ENCODE results near the gene ULK4.
"Not testable (repeated sequence)": the region's sequence is repeated elsewhere in the genome, so short reads cannot be mapped to it uniquely, and the experiment has no call there.

The ULK4 gene

DNA sequence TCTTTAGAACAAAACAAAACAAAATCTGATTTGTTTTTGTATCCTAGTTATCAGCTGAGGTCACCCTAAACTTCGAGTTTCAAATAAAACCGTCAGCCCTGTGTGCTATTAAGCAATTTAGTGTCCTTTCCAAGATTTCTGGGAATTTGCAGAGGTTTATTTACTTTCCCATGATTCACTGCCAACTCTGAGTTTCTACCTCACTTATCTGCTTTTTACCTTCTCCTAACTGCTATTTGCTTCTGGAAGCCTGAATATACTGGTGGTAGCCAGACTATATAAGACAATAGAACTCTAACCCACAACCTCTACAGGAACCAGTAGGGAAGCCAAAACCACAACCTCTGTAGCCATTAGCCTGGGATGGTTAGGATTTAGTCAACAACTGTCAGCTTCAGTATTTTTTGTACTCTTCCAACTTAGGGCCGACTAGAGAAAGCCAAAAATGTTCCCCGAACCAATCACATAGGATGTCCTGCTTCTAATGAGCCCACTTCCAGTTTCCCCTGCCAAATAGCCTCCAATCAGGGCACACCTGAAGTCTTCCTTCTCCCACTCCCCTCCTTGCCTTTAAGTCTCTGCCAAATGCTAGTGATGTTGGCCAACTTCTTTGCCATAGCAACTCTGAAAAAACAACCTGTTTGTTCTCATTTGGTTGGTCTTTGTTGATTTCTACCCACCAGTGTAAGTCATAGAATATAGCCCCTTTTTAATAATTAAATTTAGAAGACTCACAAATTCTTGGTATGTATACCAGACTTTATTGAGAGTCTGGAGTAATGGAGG is 273.1 kb downstream of the ULK4 start:
- DNase-seq (ENCODE audit: low spot score): peak; percentile 16

DNA sequence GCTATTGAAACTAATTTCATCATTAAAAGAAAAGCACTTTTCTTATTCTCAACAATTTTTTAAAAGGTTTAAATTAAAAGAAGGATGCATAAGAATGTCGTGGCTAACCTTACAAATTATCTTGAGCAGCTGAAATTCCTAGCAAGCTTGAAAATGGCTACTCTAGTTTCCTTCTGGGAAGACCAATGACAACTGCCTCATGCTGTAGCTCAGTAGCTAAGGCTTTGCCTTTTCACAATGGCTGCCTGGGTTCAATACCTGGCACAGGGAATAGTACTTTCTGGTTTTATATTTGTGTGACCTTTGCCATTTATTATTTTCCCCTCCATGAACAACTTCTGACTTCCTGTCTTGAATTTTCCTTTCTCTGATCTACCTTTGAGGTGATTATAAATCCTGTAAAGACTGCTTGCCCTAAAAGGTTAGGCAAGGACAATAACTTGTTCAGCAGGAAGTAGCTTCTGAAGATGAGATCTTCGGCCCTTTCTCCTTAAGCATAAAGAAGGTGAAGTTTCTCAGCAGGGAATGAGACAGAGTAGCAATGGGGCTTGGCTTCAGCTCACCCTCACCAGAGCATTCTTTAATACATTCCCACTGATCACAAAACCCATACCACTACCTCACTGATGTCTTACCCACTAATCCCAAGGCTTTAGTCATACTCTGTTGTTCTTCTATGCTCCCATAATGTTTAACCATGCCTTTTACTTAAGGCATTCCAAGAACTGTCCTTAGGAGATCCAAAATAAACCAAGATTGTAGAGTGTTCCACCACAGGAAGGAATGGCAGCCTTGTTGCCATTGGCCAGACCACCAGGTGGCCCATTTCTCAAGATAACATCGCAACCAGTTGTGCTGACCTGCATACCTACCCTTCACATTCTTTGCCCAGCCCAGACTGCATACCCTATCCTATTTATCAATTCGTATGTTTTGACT is 276.8 kb downstream of the ULK4 start:
- no peak for DNase-seq (ENCODE audit: low spot score)

DNA sequence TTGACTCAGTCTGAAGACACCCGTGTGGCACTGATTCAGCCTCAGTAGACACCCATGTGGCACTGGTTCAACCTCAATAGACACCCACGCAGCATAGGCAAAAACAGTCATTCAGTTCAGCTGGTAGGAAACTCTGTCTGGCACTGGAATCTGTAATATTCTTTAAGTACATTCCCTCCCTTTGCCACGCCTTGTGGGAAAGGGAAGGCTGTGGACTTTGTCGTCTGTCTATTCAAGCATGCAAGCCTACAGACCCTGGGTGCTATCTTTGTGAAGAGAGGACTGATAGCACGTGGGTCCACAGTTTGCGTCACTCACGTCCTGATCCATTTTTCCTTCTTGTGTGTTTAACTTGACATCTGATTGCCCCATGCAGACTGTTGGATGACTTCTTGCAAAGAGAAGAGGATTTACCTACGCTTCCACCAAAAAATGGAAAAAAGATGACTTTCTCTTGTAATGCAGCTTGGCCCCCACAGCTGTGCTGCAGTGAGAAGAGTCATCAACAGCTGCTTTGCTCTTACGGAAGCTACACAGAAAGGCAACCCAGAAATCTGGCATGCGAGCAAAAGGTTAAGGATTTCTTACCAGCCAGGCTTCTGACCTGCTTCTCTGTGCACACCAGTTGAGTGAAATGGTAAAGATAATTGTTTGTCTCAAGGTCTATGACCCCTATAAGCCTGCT is 278.1 kb downstream of the ULK4 start:
- DNase-seq (ENCODE audit: low spot score): peak; percentile 24

DNA sequence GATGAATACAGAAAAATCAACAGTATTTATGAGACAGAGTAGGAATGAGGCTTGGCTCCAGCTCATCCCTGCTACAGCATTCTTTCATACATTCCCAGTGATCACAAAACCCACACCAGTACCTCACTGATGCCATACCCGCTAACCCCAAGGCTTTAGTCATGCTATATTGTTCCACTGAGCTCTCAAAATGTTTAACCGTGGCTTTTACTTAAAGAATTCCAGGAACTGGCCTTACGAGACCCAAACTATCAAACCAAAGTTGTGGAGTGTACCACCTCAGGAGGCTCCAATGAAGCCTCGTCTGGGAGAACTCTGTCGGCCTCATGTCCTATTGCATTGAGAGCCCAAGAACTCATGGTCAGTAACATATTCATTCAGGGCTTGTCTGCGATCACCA is 278.9 kb downstream of the ULK4 start:
- DNase-seq (ENCODE audit: low spot score): no peak

DNA sequence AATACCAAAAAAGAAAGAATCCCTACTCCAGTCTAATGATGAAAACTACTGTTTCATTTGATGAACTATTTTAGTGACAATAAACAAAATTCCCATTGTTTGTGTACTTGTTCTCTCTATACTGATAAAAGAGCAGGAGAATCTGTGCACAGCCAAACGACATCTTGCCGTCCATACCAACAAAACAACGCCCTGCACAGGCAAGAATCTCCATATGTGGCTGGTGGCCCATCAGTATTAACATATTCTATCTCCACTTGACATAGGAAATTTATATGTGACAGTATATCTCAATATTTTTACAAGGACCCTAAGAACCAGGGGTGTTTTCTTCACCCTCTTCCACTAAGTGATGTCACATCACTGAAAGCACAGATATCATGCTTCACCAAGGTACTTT is 279.5 kb downstream of the ULK4 start:
- DNase-seq (ENCODE audit: low spot score): no peak

DNA sequence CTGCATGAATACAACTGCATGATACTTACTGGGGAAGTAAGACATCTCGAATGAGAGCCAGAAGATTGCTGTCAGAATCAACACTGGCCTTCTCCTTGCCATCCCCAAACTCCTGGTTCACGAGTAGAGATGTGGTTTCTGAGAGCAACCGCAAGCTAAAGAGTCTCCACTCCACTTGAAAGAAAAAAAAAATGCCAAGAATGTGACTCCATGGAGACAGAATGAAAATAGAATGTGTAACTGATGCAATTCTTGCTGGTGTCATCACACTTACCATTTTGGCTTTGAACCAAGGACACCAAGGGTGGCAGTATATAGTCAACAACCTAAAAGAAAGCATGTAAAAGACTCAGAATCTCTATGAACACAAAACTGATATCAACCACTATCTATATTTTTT is 280.4 kb downstream of the ULK4 start:
- DNase-seq (ENCODE audit: low spot score): no peak

DNA sequence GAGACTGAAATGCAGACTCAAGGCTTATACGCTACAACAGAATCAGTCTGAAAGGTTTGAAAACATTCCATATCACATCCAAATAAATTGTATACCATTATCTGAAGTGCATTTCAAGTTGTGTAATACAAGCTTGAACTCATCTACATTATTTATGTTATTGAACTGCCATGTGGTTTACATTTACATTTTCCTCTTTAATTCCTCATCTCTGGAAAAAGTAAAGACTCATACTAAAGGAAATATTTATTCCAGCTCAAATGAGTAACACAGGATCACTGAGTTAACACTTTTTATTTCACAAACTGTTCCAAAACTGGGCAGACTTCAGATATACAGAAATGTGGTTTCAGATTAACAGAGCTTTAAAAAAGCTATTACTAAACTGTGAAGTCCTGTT is 282.5 kb downstream of the ULK4 start:
- DNase-seq (ENCODE audit: low spot score): no peak

DNA sequence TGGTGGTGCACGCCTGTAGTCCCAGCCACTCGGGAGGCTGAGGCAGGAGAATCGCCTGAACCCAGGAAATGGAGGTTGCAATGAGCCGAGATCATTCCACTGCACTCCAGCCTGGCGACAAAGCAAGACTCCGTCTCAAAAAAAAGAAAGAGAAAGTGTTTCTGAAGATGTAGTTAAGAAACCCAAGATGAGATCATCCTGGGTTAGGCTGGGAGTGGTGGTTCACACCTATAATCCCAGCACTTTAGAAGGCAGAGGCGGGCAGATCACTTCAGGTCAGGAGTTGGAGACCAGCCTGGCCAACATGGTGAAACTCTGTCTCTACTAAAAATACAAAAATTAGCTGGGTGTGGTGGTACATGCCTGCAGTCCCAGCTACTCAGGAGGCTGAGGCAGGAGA is 286.8 kb downstream of the ULK4 start:
- DNase-seq (ENCODE audit: low spot score): not testable (repeated sequence)

DNA sequence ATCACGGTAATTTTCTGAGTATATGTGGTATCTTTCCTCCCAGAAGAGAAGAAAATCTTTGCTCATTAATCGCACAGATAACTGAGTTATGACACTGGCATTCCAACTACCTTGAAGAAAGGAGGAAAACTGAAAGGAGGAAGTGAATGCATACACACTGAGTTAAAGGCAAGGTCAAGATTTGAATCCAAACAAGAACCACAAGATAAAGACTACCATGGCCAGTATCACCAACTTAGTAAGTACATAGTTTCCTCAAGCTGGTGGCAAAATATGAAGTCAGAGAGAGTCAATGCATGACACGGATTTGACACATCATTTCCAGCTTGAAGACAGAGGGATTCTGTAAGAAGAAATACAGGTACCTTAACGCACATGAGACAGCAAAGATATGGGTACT is 287.5 kb downstream of the ULK4 start:
- DNase-seq (ENCODE audit: low spot score): no peak

DNA sequence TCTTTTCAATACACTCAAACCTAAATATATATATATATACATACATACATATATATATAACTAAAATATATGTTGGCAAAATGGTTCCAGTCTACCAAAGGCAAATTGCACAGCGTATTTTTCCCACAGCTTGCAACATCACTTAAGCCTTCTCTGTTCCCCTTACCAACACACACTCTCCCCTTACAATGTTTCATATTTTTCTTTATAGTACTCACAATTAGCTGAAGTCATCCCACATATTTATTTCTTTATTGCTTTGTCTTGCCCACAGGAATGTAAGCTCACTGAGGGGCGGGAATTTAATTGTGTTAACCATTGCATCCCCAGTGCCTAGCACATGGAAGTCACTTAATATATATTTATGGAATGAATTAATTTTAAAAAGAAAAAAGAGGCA is 288.3 kb downstream of the ULK4 start:
- DNase-seq (ENCODE audit: low spot score): no peak

DNA sequence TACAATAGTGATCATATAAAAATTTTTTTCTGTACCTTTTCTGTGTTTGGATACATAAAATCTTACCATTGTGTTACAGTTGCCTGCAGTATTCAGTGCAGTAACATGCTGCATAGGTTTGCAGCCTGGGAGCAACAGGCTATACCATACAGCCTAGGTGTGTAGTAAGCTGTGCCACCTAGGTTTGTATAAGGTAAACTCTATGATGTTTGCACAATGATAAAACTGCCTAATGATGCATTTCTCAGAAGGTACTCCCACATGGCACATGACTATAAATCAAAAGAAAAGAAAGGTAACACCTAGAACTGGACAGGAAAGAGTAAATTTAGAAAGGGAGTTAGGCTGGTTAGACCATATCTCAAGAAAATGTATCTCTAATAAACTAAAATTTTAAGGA is 293.5 kb downstream of the ULK4 start:
- DNase-seq (ENCODE audit: low spot score): no peak

DNA sequence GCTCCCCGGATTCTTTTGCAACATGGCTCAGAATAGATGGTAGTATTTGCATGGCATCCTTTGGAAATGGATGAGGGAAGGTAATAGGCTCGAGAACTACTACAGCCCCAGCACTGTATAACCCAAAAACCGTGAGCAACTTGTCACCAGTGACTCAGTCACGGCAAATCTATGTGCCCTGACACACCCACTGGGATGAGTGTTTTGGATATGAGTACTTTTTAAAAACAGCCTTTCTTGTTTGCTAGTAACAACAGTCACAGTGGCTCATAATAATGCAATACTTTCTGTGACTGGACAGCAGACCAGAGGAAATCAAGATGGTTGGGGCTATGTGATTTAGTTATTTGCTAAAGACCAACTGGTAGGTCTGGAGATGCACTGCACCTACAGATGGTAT is 299.6 kb downstream of the ULK4 start:
- no peak for DNase-seq (ENCODE audit: low spot score)

DNA sequence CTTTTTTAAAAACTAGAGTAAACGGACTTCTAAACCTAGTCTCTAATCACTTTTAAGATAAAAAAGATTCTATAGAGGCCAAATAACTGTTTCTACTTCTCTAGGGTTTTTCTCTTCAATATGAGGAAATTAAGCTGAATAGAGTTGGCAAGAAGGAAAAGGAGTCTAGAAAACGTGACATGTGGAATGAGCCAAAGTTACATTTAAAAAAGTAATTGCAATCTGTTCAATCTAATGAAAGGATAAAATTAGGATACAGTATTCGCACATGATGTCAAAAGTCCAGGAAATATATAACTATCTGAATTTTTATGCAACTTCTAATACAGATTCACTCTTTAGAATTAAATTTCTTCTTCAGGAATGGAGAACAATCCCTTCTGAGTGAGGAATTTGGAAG is 300.1 kb downstream of the ULK4 start:
- no peak for DNase-seq (ENCODE audit: low spot score)

DNA sequence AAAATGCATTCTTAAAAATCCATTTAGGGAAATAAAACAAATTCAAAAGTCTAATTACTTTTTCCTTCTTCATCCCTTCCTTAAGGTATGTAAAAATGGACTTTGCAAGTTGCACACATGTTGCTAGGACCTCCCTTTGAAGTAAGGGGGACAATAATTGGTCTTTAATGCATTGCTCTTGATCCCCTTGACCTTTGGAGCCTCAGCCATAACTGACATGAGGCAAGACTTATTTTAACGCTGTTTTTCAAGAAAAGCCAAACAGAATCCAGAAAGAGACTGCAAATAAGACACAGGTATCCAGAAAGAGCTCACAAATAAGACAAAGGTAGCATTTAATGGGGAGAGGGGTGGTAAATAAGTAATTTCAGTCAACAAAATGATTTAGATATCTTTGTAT is 301.4 kb downstream of the ULK4 start:
- no peak for DNase-seq (ENCODE audit: low spot score)

DNA sequence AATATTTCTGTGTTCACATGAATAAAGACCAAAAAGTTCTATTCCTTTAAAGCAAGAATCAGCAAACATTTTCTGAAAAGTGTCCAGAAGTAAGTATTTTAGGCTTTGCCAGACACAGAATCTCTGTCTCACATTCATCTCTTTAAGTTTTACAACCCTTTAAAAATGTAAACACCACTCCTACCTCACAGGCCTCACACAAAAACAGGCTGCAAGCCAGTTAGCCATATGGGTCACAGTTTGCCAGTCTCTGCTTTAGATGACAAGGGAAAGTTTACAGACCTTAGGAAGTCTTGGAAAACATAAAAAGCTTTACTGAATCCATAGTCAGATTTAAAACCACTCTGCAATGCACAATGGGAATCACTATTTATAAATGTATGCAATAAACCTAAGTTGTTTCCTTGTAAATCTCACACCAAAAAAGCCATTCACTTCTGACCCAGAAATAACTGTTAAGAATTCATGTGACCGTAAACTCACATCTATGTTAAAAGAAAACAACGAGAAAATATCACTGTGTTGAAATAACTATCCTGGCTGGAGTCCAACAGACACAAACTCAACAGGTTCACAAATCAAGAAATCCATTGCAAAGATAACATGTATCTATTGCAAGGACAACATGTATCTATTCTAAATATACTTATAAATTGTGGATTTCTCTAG is 308.2 kb downstream of the ULK4 start:
- DNase-seq (ENCODE audit: low spot score): no peak

DNA sequence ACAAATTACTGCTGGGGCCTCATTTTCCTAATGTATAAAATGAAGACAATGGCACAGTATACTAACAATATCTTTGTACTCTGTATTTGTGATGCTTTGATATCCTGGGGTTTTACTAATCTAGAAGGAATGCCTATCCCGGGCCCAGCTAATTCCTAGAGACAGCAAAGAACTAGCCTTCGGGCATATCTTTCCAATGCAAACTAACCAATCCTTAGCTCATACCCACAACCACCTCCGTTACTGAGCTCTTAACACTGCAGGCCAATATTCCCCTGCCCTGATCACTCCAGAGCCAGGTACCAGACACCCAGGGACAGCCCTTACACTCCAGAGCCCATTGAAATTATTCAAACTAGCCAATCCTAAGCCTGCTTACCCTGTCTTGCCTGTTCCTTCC is 309.0 kb downstream of the ULK4 start:
- no peak for DNase-seq (ENCODE audit: low spot score)

DNA sequence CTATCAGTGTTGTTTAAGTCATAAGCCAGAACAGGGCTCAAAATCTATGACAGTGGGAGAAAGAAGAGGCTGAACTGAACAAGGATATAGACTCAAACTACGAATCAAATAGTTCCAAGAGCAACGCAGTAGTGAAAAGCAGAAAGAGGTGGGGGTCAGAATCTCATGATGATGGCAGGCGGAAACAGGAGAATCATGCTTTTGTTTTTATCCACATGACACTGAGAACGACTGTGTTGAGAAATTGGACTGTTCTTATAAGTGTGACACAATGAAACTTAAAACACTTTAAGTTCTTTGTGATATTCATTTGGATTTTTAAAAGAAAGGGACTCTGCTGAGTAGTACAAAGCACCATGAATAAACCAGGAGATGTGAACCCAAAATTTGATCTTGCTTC is 309.4 kb downstream of the ULK4 start:
- DNase-seq (ENCODE audit: low spot score): no peak

DNA sequence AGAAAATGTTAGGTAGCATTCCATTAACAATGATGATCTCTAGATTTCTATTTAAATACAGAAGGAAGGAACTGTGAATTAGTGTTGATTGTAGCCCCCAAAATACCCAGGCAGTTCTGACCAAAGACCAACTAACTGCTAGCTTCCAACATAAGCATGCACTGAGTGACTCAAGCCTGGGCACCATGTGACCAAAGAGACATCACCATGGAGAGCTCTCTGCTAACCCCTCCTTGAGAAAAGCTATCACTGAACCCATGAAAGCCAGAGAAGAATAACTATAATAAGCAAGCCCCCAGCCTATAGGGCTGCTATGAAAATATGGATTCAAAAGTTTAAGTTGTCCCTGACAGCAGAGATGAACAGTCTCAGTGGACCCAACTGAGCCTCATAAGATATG is 310.2 kb downstream of the ULK4 start:
- no peak for DNase-seq (ENCODE audit: low spot score)

DNA sequence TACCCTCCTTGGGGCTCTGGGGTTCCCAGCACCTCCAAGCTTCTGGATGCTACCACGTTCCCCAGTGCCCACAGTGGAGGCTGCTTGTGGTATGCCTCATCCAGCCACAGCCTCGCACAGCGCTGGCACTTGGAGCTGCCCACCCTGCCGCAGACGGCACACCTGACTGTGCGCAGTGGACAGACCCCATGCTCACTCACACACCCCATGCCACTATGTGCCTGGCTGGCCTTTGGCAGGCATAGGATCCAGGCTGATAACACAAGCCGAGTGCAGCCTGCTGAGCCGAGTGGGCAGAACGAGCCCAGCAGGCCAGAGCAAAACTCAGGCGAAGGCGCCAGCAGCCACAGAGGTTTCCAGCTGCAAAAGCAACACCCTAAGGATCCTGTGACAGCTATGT is 311.5 kb downstream of the ULK4 start:
- no peak for DNase-seq (ENCODE audit: low spot score)

DNA sequence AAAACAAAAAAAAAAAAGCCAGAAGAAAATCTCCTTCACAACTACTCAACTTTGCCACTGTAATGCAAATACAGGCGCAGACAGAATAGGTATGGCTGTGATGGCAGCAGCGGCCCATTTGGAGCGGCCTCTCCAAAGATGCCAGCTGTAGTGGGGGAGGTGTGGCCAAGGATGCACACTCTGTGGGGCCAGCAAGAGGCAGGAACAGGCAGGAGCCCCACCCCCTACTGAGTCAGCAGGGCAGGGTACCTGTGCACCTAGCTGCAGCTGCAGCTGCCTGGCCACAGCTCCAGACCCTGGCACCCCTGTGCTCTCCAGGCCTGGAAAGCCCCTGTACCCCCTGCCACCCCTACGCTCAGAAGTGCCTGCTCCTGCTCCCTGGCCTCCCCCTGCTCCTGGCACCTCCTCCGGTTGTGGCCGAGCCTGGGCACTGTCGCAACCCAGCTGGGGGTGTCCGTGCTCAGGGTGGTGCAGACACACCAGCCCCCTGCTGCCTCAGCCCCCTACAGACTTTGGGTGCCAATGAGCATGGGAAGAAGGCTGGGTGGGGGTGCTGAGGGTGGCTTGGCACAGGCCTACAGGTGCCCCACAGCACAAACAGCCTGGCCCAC is 312.7 kb downstream of the ULK4 start:
- no peak for DNase-seq (ENCODE audit: low spot score)

DNA sequence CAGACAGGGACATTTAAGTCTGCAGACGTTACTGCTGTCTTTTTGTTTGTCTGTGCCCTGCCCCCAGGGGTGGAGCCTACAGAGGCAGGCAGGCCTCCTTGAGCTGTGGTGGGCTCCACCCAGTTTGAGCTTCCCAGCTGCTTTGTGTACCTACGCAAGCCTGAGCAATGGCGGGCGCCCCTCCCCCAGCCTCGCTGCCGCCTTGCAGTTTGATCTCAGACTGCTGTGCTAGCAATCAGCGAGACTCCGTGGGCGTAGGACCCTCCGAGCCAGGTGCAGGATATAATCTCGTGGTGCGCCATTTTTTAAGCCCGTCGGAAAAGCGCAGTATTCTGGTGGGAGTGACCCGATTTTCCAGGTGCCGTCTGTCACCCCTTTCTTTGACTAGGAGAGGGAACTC is 314.2 kb downstream of the ULK4 start:
- DNase-seq (ENCODE audit: low spot score): not testable (repeated sequence)

DNA sequence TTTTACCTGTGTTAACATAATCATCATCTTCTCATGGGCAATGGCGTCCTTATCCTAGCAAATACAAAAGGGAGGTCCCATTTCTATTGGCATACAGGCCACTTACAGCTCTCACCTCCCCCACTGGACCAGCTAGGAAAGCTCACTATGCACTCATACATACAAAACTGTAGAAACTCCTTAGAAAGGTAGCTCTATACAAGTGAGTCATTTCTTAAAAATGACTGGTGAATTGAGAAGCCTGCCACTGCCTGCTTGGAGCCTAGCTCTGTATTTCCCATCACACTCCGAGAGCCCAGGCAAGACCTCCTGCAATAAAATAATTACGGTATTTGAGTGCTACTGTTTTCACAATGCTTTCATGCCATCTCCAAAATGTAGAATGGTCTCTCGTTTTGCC is 321.8 kb downstream of the ULK4 start:
- no peak for DNase-seq (ENCODE audit: low spot score)
